HG02763 (cell line): ENCODE data around the gene PTH1R.

Experiments used
- ATAC-seq: cut with Tn5 transposase; IDR thresholded peaks from one replicate; pipeline ENCODE4 v1.9.1; 2021; ENCODE audit warnings: mild to moderate bottlenecking, moderate library complexity; ENCODE audit not compliant: unreplicated experiment

Gene PTH1R

GRCh38 chr3:46863261-46863782, 14.2 kb upstream of the PTH1R start, which contains the start of gene MYL3:
TSS of gene MYL3 (minus strand) at chr3:46863444. CDS start at chr3:46863390, 54 bp downstream.
- no peak for ATAC-seq

GRCh38 chr3:46864061-46864881, 13.2 kb upstream of the PTH1R start:
- ATAC-seq = no peak

GRCh38 chr3:46865031-46865507, 12.5 kb upstream of the PTH1R start:
- no peak for ATAC-seq

- no peak for ATAC-seq
These were observed 12.0 kb upstream of the PTH1R start for GRCh38 chr3:46865546-46865945.

GRCh38 chr3:46866032-46866595, 11.4 kb upstream of the PTH1R start:
- ATAC-seq = no peak

- no peak for ATAC-seq
These were observed 10.6 kb upstream of the PTH1R start for GRCh38 chr3:46866720-46867549.

- ATAC-seq = no peak
These were observed 10.0 kb upstream of the PTH1R start for GRCh38 chr3:46867550-46867898.

GRCh38 chr3:46868287-46868686, 9.2 kb upstream of the PTH1R start:
- no peak for ATAC-seq

- no peak for ATAC-seq
These were observed 8.6 kb upstream of the PTH1R start for GRCh38 chr3:46868948-46869347.

- ATAC-seq = no peak
These were observed 8.1 kb upstream of the PTH1R start for GRCh38 chr3:46869440-46869839.

- no peak for ATAC-seq
These were observed 6.9 kb upstream of the PTH1R start for GRCh38 chr3:46870651-46871050.

- ATAC-seq = no peak
These were observed 6.3 kb upstream of the PTH1R start for GRCh38 chr3:46871222-46871621.

GRCh38 chr3:46873521-46873920, 4.0 kb upstream of the PTH1R start:
- no peak for ATAC-seq

- ATAC-seq = no peak
These were observed 3.1 kb upstream of the PTH1R start for GRCh38 chr3:46874430-46874829.

- no peak for ATAC-seq
These were observed 2.0 kb upstream of the PTH1R start for GRCh38 chr3:46875560-46875959.

GRCh38 chr3:46876313-46877300, 914 bp upstream of the PTH1R start:
- ATAC-seq = no peak

- no peak for ATAC-seq
These were observed 1.4 kb downstream of the PTH1R start for GRCh38 chr3:46878781-46879436.

GRCh38 chr3:46880884-46881595, 3.5 kb downstream of the PTH1R start:
- no peak for ATAC-seq
